ENCODE data around the gene GLT1D1.

DNA sequence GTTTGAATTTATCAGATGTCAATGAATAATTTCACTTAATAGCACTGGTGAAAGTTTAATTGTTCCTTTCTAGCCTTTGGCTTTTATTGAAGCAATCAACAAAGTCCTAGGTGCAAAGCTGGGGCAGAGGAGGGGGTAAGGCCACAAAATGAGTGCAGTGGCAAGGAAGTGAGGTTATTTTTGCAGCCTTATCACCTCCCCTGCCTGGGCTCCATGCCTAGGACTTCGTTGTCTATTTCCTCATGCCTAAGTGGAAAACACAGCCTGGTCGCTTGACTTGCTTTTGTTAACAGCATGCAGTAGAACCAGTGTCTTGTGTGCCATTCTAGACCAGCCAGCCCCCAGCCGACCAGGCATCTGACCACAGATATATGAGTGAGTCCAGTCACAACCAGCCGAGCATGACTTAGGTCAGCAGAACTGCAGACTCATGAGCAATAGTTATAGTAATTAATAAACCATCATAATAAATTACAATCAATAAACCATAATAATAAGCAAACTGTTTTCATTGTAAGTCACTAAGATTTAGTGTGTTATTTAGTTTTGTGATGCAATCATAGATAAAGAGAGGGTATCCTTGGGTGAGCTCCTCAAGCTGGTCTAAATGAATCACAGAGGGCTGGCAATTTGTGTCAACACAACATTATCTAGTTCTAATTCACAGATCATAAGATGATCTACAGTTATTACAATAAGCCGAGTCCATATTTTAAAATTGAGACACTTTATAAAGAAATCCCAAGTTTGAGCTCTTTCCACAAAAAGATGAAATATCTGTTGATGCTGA is 156.8 kb downstream of the GLT1D1 start:
- TF ChIP-seq, protein P1, sequence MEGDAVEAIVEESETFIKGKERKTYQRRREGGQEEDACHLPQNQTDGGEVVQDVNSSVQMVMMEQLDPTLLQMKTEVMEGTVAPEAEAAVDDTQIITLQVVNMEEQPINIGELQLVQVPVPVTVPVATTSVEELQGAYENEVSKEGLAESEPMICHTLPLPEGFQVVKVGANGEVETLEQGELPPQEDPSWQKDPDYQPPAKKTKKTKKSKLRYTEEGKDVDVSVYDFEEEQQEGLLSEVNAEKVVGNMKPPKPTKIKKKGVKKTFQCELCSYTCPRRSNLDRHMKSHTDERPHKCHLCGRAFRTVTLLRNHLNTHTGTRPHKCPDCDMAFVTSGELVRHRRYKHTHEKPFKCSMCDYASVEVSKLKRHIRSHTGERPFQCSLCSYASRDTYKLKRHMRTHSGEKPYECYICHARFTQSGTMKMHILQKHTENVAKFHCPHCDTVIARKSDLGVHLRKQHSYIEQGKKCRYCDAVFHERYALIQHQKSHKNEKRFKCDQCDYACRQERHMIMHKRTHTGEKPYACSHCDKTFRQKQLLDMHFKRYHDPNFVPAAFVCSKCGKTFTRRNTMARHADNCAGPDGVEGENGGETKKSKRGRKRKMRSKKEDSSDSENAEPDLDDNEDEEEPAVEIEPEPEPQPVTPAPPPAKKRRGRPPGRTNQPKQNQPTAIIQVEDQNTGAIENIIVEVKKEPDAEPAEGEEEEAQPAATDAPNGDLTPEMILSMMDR (conservative IDR thresholded peaks at IDR 0.05 in 1 of 2, IDR thresholded peaks at IDR 0.05 in 1 of 2; ENCODE audit: extremely low read depth in 1 of 2, insufficient read depth in 1 of 2, low read depth in 1 of 2, low read length in 2 of 2) = no peak
- TF ChIP-seq EZH2 (IDR thresholded peaks at IDR 0.05; ENCODE audit: borderline replicate concordance, low read length) = no peak

Measured in mammary epithelial cell (primary cell).